LNCaP clone FGC (cell line): ENCODE measurements around the gene NME5.
"Not testable (repeated sequence)": the region's sequence is repeated elsewhere in the genome, so short reads cannot be mapped to it uniquely, and the experiment has no call there.

Source experiments
- DNase-seq: peaks from one replicate; pipeline ENCODE4 v3.0.0-alpha.2; 2011; ENCODE audit warnings: low read depth
- H3K4me3 ChIP-seq: 2 replicates; pipeline ENCODE4 v1.5.1; 2011; ENCODE audit warnings: mild to moderate bottlenecking, low read depth, low read length, control low read depth
- CTCF ChIP-seq: IDR thresholded peaks from 2 replicates; pipeline ENCODE4 v1.5.1; 2012; ENCODE audit warnings: mild to moderate bottlenecking; ENCODE audit not compliant: control insufficient read depth, insufficient read depth; ENCODE audit errors: extremely low read depth

Gene NME5

GRCh38 chr5:138091685-138092084 lies 47.5 kb downstream of the NME5 start:
- TF ChIP-seq CTCF, result no peak
- DNase-seq, result no peak
- no peak overlapping the region for H3K4me3 ChIP-seq

GRCh38 chr5:138083702-138084101 lies 55.5 kb downstream of the NME5 start, which contains the start of gene WNT8A:
Gene WNT8A, plus strand, starts transcription at chr5:138084033. Its CDS starts 95 bp downstream, at chr5:138084128.
- no peak for DNase-seq
- no peak within 1 kb of the TSS for H3K4me3 ChIP-seq
- no peak for TF ChIP-seq CTCF

- H3K4me3 ChIP-seq, result no peak overlapping the region
- no peak for DNase-seq
- no peak for TF ChIP-seq CTCF
These were observed 57.2 kb downstream of the NME5 start for GRCh38 chr5:138082033-138082432.

- no peak overlapping the region for H3K4me3 ChIP-seq
- TF ChIP-seq CTCF, result no peak
- DNase-seq, result no peak
These were observed 61.1 kb downstream of the NME5 start for GRCh38 chr5:138078006-138078643.

- peak; percentile 77 for TF ChIP-seq CTCF
- peak; percentile 38 for DNase-seq
- H3K4me3 ChIP-seq, result no peak overlapping the region
These were observed 62.0 kb downstream of the NME5 start for GRCh38 chr5:138077064-138077696.

- not testable (repeated sequence) for H3K4me3 ChIP-seq, DNase-seq
These were observed 69.2 kb downstream of the NME5 start for GRCh38 chr5:138070026-138070425.

- H3K4me3 ChIP-seq, result no peak overlapping the region
- TF ChIP-seq CTCF, result peak; percentile 80
- peak; percentile 39 for DNase-seq
These were observed 70.3 kb downstream of the NME5 start for GRCh38 chr5:138068742-138069600.
